Activated CD8-positive, alpha-beta memory T cell treated with anti-CD3 and anti-CD28 coated beads for 24 hours (primary cell): ENCODE measurements around the gene MPPED1.

Source experiments
- DNase-seq: peaks from one replicate; pipeline ENCODE4 v3.0.0-alpha.2; 2020

MPPED1 gene

DNA sequence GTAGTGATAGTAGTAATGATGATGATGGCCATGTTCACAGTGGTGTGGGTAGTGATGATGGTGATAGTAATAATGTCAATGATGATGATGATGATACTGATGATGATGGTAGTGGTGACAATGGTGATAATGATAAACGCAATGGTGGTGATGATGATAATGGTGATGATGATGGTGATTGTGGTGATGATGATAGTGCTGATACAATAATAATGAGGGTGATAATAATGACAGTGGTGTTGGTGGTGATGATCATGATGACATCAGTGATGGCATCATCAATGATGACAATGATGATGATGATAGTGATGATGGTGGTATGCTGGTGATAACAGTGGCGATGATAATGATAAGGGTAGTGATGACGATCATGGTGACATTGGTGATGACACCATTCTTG is 92.3 kb downstream of the MPPED1 start:
- DNase-seq: no peak

DNA sequence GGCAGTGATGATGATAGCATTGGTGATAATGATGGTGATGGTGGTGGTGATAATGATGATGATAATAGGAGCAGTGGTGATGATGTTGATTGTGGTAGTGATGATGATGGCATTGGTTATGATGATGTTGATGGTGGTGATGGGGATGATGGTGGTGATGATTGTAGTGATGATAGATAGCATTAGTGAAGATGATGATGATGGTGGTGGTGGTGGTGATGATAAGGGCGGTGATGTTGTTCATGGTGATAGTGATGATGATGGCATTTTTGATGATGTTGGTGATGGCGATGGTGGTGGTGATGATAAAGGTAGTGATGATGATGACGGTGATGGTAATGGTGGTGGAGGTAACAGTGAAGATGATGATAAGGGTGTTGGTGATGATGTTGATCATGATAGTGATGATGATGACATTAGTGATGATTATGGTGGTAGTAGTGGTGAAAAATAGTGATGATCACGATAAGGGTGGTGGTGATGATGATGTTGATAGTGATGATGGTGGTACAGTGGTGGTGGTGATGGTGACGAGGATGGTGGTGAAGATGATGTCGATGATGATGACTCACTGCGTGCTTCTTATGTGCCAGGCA is 93.0 kb downstream of the MPPED1 start:
- no peak for DNase-seq

GRCh38 chr22:43505423-43505822 is 93.6 kb downstream of the MPPED1 start:
- DNase-seq: no peak

GRCh38 chr22:43505896-43506295 is 94.1 kb downstream of the MPPED1 start:
- DNase-seq: no peak

DNA sequence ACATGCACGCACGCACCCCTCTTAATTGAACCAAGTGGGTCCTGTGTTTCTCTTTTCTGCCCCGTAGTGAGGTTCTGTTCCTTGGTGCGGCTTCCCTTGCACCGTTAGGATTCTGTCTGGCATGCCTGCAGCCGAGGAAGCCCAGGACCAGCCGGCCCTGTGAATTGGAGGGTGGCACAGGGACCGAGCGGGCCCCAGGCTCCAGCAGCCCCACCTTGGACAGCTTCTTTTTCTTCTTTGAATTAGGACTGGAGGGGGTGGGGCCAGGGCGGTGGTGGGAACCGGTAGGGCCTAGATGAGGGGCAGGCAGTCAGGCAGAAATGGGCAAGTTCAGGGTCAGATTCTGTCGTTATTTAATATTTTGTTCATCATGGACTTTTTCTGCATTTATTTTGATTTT is 94.7 kb downstream of the MPPED1 start:
- no peak for DNase-seq

DNA sequence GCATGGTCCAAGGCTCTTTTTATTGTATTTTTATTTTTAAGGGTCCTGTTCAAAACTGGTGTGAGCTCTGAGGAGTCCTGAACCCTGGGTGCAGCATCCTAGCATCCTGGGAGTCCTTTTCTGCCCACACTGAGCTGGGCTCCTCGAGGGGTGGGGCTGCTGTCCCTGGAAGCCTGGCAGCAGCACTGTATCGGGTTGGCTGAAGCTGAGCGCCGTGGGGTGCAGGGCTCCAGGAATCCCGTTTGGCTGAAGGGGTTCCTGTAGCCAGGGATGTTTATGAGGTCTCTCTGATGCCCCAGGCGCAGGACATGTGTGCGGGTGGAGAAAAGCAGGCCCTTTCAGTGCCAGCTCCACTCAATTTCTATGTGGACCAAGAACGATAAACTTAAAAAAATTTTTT is 95.4 kb downstream of the MPPED1 start:
- no peak for DNase-seq

- DNase-seq: no peak
Observed at GRCh38 chr22:43508489-43508888, 96.7 kb downstream of the MPPED1 start.

- no peak for DNase-seq
Observed at GRCh38 chr22:43509337-43509736, 97.5 kb downstream of the MPPED1 start.

DNA sequence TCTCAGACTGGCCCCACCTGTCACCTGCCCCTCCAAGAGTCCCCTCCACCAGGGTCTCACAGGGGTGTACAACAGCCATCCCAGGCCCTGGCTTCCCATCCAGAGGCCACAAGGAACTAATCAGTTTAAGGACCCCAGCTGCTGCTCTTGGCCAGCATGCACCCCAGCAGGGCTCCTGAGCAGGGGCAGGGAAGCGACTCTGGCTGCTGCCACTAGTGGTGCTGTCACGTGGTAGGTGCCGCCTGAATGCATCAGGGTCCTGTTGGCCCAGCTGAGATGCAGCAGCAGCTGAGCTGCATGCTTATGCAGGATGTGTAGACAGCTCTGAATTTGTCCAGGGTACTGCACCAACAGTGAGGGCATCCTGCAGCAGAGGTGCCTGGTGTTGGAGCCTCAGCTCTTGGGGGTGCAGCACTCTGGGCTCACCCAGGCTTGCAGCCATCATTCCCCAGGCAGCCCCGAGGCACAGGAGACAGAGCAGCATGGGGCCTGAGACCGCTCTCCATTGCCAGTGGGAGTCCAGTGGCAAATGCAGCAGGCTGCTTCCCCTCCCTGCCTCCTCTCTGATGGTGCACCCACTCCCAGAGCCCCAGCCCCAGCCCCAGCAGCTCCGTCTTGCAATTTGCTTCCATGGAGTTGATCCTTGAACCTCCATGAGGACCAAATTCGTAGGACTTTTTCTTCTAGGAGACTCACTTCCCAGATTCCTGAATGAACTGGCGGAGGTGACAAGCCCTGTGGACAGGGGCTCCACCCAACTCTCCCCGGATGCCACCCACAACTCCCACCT is 98.7 kb downstream of the MPPED1 start:
- DNase-seq: no peak

- no peak for DNase-seq
Observed at GRCh38 chr22:43511276-43511910, 99.6 kb downstream of the MPPED1 start.

GRCh38 chr22:43512279-43512678 is 100.5 kb downstream of the MPPED1 start:
- DNase-seq: no peak

DNA sequence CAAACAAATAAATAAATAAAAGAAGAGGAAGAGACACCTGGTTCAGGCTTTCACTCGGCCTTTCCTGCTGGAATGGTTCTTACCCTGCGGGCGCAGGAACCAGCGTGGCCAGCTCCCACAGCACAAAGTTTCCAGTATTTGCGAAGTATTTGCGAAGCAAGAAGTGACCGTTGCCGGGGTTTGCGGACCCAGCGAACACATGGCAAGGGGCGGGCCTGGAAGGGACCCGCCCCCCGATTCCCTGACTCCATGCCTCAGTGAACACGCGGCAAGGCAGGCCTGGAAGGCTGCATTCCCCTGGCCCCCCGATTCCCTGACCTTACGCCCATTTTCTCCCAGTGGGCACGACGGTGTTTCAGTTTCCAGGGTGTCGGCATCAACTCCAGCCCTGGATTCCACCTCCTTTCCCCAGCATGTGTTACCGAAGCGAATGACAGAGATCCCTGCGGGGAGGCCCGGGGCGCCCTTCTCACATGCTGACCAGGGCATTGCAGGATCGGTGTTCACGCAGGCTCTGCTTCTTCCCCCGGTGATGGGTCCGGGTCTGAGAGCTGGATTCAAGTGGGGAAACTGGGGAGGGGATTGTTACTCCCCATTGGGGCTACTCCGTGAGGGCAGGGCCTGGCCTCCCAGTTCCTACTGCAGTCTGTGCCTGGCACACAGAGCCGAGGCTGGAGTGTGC is 102.8 kb downstream of the MPPED1 start:
- DNase-seq: no peak

DNA sequence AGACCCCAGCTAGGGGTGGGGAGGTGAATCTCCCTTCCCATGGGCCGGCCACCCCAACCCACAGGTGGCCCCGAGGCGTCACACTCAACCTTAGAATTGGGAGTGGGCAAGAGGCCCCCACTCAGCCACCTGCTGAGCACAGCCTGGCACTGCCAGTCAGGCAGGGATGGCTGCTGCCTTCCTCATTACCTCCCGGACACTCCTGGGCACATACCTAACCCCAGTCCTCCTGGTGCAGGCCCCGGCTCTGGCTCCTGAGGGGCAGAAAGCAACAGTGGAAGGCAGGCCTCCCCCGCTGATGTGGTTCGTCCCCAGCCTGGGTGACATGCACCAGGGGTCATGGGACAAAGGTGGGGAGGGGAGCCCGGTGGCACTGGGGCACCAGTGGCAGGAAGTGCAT is 103.6 kb downstream of the MPPED1 start:
- no peak for DNase-seq

- no peak for DNase-seq
Observed at GRCh38 chr22:43515902-43516301, 104.1 kb downstream of the MPPED1 start.

- no peak for DNase-seq
Observed at GRCh38 chr22:43516386-43516785, 104.6 kb downstream of the MPPED1 start.

GRCh38 chr22:43516996-43517635 is 105.3 kb downstream of the MPPED1 start:
- no peak for DNase-seq

GRCh38 chr22:43520632-43521039 is 108.8 kb downstream of the MPPED1 start:
- no peak for DNase-seq

DNA sequence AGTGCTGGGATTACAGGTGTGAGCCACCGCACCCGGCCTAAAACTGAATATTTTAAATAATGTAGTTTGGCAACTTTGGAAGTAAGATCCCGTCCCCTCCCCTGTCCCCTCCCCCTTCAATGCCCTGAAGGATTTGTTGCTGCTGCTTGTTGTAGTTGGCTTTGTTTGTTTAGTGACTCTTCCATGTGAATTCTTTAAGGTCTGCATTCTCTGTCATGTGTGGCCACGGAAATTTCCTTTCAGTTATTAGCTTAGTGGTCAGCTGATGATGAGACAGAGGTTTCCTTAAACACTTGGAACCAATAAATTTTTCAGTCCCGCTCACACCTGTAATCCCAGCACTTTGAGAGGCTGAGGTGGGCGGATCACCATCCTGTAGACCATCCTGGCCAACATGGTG is 109.9 kb downstream of the MPPED1 start:
- DNase-seq: no peak

- DNase-seq: no peak
Observed at GRCh38 chr22:43526117-43526655, 114.4 kb downstream of the MPPED1 start.

DNA sequence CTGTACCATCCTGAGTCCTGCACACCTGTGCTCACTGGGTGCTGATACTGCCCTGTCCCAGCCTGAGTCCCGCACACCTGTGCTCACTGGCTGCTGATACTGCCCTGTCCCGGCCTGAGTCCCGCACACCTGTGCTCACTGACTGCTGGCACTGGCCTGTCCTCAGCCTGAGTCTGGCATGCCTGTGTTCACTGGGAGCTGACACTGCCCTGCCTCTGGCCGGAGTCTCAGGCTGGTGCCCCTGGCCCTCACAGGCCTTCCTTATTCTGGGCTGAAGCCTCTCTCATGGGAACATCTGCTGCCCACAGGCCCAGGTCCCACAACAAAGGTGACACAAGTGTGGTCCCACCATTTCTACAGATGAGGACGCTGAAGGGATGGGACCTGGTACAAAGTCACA is 115.1 kb downstream of the MPPED1 start:
- no peak for DNase-seq

- no peak for DNase-seq
Observed at GRCh38 chr22:43528601-43529360, 117.0 kb downstream of the MPPED1 start.

DNA sequence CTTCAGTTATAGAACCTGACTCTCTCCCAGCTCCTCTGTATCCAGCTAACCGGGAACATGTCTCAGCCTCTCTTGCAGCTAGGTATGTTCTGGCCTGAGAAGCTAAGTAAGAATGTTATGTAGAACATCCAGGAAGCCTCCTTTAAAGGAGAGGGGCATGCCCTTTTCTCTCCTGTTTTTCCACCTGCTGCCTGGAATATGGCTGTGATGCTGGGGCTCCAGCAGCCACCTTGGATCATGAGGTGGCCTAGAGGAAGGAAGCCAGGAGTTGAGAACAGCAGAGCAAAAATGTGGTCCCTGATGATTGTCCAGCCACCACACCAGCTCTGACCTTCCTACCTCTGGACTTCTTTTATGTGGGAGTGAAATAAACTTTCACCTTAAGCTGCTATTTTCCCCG is 117.6 kb downstream of the MPPED1 start:
- DNase-seq: no peak
